WTC11 (cell line): ENCODE results near the gene CRTAP. TPM values are rescaled to one million over a fixed set of nuclear protein-coding genes. Genes with fewer than 3 reads are reported as not detected.

Experiments used
- ATAC-seq: fragments of 200-7000 bp; cut with Tn5 transposase; 2 replicates; pipeline ENCODE4 v1.10.0; 2021; ENCODE audit warnings: mild to moderate bottlenecking, moderate library complexity
- CTCF ChIA-PET: fragments of 300-600 bp; sonication (Branson Sonifier 250); formaldehyde crosslinking; loops from one replicate; lab custom pipeline; 2021; ENCODE audit warnings: antibody characterized with exemption; lab: Charles Lee
- POLR2A ChIA-PET: fragments of 350-600 bp; sonication (Branson Sonifier 250); formaldehyde crosslinking; loops from one replicate; lab custom pipeline; 2021; ENCODE audit warnings: antibody characterized with exemption; lab: Charles Lee
- DNase-seq: peaks from one replicate; pipeline ENCODE4 v3.0.0; 2021; ENCODE audit warnings: low spot score
- H3K27ac Mint-ChIP-seq: 2 replicates; pipeline ENCODE4 v1.8.0; 2021; ENCODE audit warnings: mixed read lengths
- H3K27me3 Mint-ChIP-seq: 2 replicates; pipeline ENCODE4 v1.8.0; 2021; ENCODE audit warnings: low read depth, mild to moderate bottlenecking, moderate library complexity, mixed read lengths
- H3K36me3 Mint-ChIP-seq: 2 replicates; pipeline ENCODE4 v1.8.0; 2021; ENCODE audit warnings: mixed read lengths
- H3K4me1 Mint-ChIP-seq: 2 replicates; pipeline ENCODE4 v1.8.0; 2022; ENCODE audit warnings: mixed read lengths
- H3K4me3 Mint-ChIP-seq: 2 replicates; pipeline ENCODE4 v1.8.0; 2021; ENCODE audit warnings: mild to moderate bottlenecking, moderate library complexity, mixed read lengths
- H3K9me3 Mint-ChIP-seq: 2 replicates; pipeline ENCODE4 v1.8.0; 2021; ENCODE audit warnings: mixed read lengths
- CDX4 ChIP-seq: fragments of 250-450 bp; sonication (Bioruptor Pico); IDR thresholded peaks from 2 replicates; pipeline ENCODE4 v1.9.0; 2021; ENCODE audit warnings: moderate library complexity, mild to moderate bottlenecking, inconsistent platforms, borderline replicate concordance
- CTCF ChIP-seq: fragments of 200-600 bp; IDR thresholded peaks from 2 replicates; pipeline ENCODE4 v1.8.0; 2022; ENCODE audit warnings: antibody characterized with exemption
- ELF4 ChIP-seq: sonication (generic); formaldehyde crosslinking; IDR thresholded peaks from 2 replicates; pipeline ENCODE4 v1.8.1; 2022; ENCODE audit warnings: low read depth, mild to moderate bottlenecking, moderate library complexity, missing genetic modification reagents
- FOXJ3 ChIP-seq: sonication (generic); formaldehyde crosslinking; IDR thresholded peaks from 2 replicates; pipeline ENCODE4 v1.9.0; 2021; ENCODE audit warnings: missing genetic modification reagents, mild to moderate bottlenecking, borderline replicate concordance
- FOXK1 ChIP-seq: sonication (generic); formaldehyde crosslinking; IDR thresholded peaks from 2 replicates; pipeline ENCODE4 v1.8.0; 2022; ENCODE audit warnings: mild to moderate bottlenecking, moderate library complexity, missing genetic modification reagents
- IRF1 ChIP-seq: sonication (generic); formaldehyde crosslinking; IDR thresholded peaks from 2 replicates; pipeline ENCODE4 v1.8.0; 2023; ENCODE audit warnings: missing genetic modification reagents
- IRF2 ChIP-seq: sonication (generic); formaldehyde crosslinking; IDR thresholded peaks from 2 replicates; pipeline ENCODE4 v1.8.0; 2022; ENCODE audit warnings: low read depth, missing genetic modification reagents, borderline replicate concordance
- KAT7 ChIP-seq: sonication (generic); formaldehyde crosslinking; IDR thresholded peaks from 2 replicates; pipeline ENCODE4 v1.8.1; 2023; ENCODE audit warnings: missing genetic modification reagents, mild to moderate bottlenecking, borderline replicate concordance
- MAX ChIP-seq: sonication (generic); formaldehyde crosslinking; IDR thresholded peaks from 2 replicates; pipeline ENCODE4 v1.8.0; 2022; ENCODE audit warnings: mild to moderate bottlenecking, missing genetic modification reagents
- MYBL2 ChIP-seq: sonication (generic); formaldehyde crosslinking; IDR thresholded peaks from 2 replicates; pipeline ENCODE4 v1.8.1; 2023; ENCODE audit warnings: mild to moderate bottlenecking, moderate library complexity, missing genetic modification reagents
- NR1H2 ChIP-seq: sonication (generic); formaldehyde crosslinking; IDR thresholded peaks from 2 replicates; pipeline ENCODE4 v1.9.0; 2021; ENCODE audit warnings: mild to moderate bottlenecking, moderate library complexity, missing genetic modification reagents
- NR3C1 ChIP-seq: sonication (generic); formaldehyde crosslinking; conservative IDR thresholded peaks from 2 replicates; pipeline ENCODE4 v1.8.1; 2023; ENCODE audit warnings: low read depth, mild to moderate bottlenecking, missing genetic modification reagents
- SMAD3 ChIP-seq: sonication (generic); formaldehyde crosslinking; IDR thresholded peaks from 2 replicates; pipeline ENCODE4 v1.8.0; 2022; ENCODE audit warnings: missing genetic modification reagents, mild to moderate bottlenecking, borderline replicate concordance
- TCF7 ChIP-seq: sonication (generic); formaldehyde crosslinking; IDR thresholded peaks from 2 replicates; pipeline ENCODE4 v1.8.0; 2022; ENCODE audit warnings: mild to moderate bottlenecking, low read depth, missing genetic modification reagents, moderate library complexity
- TEAD4 ChIP-seq: sonication (generic); formaldehyde crosslinking; IDR thresholded peaks from 2 replicates; pipeline ENCODE4 v1.8.0; 2022; ENCODE audit warnings: mild to moderate bottlenecking, missing genetic modification reagents
- USF1 ChIP-seq: sonication (generic); formaldehyde crosslinking; IDR thresholded peaks from 2 replicates; pipeline ENCODE4 v1.8.0; 2022; ENCODE audit warnings: mild to moderate bottlenecking, missing genetic modification reagents
- ZMAT4 ChIP-seq: fragments of 250-450 bp; sonication (Bioruptor Pico); IDR thresholded peaks from 2 replicates; pipeline ENCODE4 v1.9.0; 2021; ENCODE audit warnings: mild to moderate bottlenecking
- total RNA-seq: library from RNA; stranded (reverse); gene quantifications from 3 replicates; pipeline ENCODE4 v1.2.3, GENCODE V29; 2021
- TF ChIP-seq, protein P1 (sequence below): fragments of 250-450 bp; sonication (Bioruptor Pico); IDR thresholded peaks from 2 replicates; pipeline ENCODE4 v1.8.0; 2021; ENCODE audit warnings: mild to moderate bottlenecking
- TF ChIP-seq, protein P2 (sequence below): sonication (generic); formaldehyde crosslinking; IDR thresholded peaks from 2 replicates; pipeline ENCODE4 v1.8.1; 2022; ENCODE audit warnings: low read depth, missing genetic modification reagents, borderline replicate concordance
- TF ChIP-seq, protein P3 (sequence below): sonication (generic); formaldehyde crosslinking; IDR thresholded peaks from 2 replicates; pipeline ENCODE4 v1.8.1; 2022; ENCODE audit warnings: low read depth, mild to moderate bottlenecking, moderate library complexity, missing genetic modification reagents, borderline replicate concordance
- TF ChIP-seq, protein P4 (sequence below): sonication (generic); formaldehyde crosslinking; IDR thresholded peaks from 2 replicates; pipeline ENCODE4 v1.8.0; 2022; ENCODE audit warnings: mild to moderate bottlenecking, missing genetic modification reagents

The CRTAP gene
- total RNA-seq, 1 experiment from 2014 or later = 156 TPM

DNA sequence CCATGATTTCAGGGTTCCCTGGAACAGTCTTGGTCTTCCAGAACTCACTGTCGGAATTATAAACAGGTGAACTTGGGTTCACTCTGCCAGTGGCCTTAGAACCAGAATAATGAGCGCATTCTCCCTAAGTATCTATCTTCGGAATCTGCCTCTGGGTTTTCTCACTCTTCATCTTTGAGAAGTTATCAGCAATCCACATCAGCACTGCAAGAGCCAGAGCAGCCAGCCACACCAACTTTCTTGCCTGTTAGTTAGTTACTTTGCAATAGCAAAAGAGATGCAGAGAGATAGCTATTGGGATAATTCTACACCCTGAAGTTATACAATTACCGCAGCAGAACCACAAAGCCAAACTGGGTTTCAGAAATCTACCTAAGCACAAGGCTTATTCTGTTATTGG, 42.6 kb upstream of the CRTAP start (continued):
- TF ChIP-seq, protein P1, sequence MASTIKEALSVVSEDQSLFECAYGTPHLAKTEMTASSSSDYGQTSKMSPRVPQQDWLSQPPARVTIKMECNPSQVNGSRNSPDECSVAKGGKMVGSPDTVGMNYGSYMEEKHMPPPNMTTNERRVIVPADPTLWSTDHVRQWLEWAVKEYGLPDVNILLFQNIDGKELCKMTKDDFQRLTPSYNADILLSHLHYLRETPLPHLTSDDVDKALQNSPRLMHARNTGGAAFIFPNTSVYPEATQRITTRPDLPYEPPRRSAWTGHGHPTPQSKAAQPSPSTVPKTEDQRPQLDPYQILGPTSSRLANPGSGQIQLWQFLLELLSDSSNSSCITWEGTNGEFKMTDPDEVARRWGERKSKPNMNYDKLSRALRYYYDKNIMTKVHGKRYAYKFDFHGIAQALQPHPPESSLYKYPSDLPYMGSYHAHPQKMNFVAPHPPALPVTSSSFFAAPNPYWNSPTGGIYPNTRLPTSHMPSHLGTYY = no peak
- TF ChIP-seq ELF4 (no peak), CDX4 (CRISPR knock-in tag) (no peak), FOXJ3 (CRISPR knock-in tag) (no peak), NR1H2 (CRISPR knock-in tag) (no peak), KAT7 (CRISPR knock-in tag) (no peak)
- TF ChIP-seq, protein P2, sequence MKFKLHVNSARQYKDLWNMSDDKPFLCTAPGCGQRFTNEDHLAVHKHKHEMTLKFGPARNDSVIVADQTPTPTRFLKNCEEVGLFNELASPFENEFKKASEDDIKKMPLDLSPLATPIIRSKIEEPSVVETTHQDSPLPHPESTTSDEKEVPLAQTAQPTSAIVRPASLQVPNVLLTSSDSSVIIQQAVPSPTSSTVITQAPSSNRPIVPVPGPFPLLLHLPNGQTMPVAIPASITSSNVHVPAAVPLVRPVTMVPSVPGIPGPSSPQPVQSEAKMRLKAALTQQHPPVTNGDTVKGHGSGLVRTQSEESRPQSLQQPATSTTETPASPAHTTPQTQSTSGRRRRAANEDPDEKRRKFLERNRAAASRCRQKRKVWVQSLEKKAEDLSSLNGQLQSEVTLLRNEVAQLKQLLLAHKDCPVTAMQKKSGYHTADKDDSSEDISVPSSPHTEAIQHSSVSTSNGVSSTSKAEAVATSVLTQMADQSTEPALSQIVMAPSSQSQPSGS = no peak

- ATAC-seq (no peak), DNase-seq (no peak)
- POLR2A ChIA-PET = no interaction called here
- Mint-ChIP-seq H3K36me3 (no peaks in the 10 kb centered on the region; the same call in 1 of the 2 replicates), H3K9me3 (no peaks in the 10 kb centered on the region), H3K27ac (no peak overlapping the region), H3K4me3 (no peak overlapping the region), H3K4me1 (peaks cover 7% of the 10 kb centered on the region), H3K27me3 (no peaks in the 10 kb centered on the region)
- CTCF ChIA-PET = interaction anchor here (1.2 to 1.8 kb wide), 2 partner anchors 10 to 22 kb away, joined by 3 to 4 read pairs; no protein-coding TSS in a partner anchor
- TF ChIP-seq CDX4 (CRISPR knock-in tag) = no peak
- TF ChIP-seq FOXK1 = no peak
- TF ChIP-seq, protein P3, sequence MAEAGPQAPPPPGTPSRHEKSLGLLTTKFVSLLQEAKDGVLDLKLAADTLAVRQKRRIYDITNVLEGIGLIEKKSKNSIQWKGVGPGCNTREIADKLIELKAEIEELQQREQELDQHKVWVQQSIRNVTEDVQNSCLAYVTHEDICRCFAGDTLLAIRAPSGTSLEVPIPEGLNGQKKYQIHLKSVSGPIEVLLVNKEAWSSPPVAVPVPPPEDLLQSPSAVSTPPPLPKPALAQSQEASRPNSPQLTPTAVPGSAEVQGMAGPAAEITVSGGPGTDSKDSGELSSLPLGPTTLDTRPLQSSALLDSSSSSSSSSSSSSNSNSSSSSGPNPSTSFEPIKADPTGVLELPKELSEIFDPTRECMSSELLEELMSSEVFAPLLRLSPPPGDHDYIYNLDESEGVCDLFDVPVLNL (CRISPR knock-in tag) = no peak
- TF ChIP-seq NR3C1 (CRISPR knock-in tag) = no peak
- TF ChIP-seq CTCF = no peak
- no peak for TF ChIP-seq MYBL2 (CRISPR knock-in tag)
- TF ChIP-seq SMAD3 (CRISPR knock-in tag) = no peak
- TF ChIP-seq USF1 = no peak
- TF ChIP-seq, protein P4, sequence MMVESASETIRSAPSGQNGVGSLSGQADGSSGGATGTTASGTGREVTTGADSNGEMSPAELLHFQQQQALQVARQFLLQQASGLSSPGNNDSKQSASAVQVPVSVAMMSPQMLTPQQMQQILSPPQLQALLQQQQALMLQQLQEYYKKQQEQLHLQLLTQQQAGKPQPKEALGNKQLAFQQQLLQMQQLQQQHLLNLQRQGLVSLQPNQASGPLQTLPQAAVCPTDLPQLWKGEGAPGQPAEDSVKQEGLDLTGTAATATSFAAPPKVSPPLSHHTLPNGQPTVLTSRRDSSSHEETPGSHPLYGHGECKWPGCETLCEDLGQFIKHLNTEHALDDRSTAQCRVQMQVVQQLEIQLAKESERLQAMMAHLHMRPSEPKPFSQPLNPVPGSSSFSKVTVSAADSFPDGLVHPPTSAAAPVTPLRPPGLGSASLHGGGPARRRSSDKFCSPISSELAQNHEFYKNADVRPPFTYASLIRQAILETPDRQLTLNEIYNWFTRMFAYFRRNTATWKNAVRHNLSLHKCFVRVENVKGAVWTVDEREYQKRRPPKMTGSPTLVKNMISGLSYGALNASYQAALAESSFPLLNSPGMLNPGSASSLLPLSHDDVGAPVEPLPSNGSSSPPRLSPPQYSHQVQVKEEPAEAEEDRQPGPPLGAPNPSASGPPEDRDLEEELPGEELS = no peak
- TF ChIP-seq IRF1 = no peak
- no peak for TF ChIP-seq ZMAT4
- no peak for TF ChIP-seq TEAD4 (CRISPR knock-in tag)
- no peak for TF ChIP-seq MAX (CRISPR knock-in tag)
- no peak for TF ChIP-seq IRF2 (CRISPR knock-in tag)
- TF ChIP-seq TCF7 (CRISPR knock-in tag) = no peak
These were observed 41.9 kb upstream of the CRTAP start for GRCh38 chr3:33071946-33072345.
